ENCODE data around the gene FYN.

The FYN gene

DNA sequence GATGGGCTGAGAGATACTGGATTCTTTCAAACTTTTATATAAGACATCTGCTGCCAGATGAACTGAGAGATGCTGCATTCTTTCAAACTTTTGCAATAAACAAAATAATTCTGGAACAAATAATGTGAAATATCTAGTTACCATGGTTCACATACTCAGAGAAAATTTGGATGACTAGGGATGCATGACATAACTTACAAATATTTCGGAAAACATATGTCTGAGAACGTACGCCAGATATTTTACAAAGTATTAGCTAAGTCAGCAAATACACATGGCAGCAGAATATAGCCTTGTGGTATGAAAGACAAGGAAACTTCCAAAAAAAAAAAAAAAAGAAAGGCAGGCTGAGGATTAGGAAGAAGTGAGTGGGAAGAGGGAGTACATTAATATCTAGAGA is 154.3 kb downstream of the FYN start:
- TF ChIP-seq, protein P1, sequence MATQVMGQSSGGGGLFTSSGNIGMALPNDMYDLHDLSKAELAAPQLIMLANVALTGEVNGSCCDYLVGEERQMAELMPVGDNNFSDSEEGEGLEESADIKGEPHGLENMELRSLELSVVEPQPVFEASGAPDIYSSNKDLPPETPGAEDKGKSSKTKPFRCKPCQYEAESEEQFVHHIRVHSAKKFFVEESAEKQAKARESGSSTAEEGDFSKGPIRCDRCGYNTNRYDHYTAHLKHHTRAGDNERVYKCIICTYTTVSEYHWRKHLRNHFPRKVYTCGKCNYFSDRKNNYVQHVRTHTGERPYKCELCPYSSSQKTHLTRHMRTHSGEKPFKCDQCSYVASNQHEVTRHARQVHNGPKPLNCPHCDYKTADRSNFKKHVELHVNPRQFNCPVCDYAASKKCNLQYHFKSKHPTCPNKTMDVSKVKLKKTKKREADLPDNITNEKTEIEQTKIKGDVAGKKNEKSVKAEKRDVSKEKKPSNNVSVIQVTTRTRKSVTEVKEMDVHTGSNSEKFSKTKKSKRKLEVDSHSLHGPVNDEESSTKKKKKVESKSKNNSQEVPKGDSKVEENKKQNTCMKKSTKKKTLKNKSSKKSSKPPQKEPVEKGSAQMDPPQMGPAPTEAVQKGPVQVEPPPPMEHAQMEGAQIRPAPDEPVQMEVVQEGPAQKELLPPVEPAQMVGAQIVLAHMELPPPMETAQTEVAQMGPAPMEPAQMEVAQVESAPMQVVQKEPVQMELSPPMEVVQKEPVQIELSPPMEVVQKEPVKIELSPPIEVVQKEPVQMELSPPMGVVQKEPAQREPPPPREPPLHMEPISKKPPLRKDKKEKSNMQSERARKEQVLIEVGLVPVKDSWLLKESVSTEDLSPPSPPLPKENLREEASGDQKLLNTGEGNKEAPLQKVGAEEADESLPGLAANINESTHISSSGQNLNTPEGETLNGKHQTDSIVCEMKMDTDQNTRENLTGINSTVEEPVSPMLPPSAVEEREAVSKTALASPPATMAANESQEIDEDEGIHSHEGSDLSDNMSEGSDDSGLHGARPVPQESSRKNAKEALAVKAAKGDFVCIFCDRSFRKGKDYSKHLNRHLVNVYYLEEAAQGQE (IDR thresholded peaks at IDR 0.05; ENCODE audit: low read depth), result no peak
- TF ChIP-seq, protein P2, sequence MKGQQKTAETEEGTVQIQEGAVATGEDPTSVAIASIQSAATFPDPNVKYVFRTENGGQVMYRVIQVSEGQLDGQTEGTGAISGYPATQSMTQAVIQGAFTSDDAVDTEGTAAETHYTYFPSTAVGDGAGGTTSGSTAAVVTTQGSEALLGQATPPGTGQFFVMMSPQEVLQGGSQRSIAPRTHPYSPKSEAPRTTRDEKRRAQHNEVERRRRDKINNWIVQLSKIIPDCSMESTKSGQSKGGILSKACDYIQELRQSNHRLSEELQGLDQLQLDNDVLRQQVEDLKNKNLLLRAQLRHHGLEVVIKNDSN (IDR thresholded peaks at IDR 0.05), result no peak
- TF ChIP-seq EP300 (IDR thresholded peaks at IDR 0.05; ENCODE audit: borderline replicate concordance) (no peak), EGR1 (IDR thresholded peaks at IDR 0.05) (no peak), FOXM1 (IDR thresholded peaks at IDR 0.05; ENCODE audit: borderline replicate concordance, low read depth) (no peak), TCF12 (IDR thresholded peaks at IDR 0.05; ENCODE audit: low read depth) (no peak), ZBTB7A (IDR thresholded peaks at IDR 0.05; ENCODE audit: low read depth) (no peak), CREB1 (IDR thresholded peaks at IDR 0.05; ENCODE audit: low read depth) (no peak), NFIC (IDR thresholded peaks at IDR 0.05) (no peak), TEAD4 (IDR thresholded peaks at IDR 0.05) (no peak)
- TF ChIP-seq, protein P3, sequence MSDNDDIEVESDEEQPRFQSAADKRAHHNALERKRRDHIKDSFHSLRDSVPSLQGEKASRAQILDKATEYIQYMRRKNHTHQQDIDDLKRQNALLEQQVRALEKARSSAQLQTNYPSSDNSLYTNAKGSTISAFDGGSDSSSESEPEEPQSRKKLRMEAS (IDR thresholded peaks at IDR 0.05), result no peak

DNA sequence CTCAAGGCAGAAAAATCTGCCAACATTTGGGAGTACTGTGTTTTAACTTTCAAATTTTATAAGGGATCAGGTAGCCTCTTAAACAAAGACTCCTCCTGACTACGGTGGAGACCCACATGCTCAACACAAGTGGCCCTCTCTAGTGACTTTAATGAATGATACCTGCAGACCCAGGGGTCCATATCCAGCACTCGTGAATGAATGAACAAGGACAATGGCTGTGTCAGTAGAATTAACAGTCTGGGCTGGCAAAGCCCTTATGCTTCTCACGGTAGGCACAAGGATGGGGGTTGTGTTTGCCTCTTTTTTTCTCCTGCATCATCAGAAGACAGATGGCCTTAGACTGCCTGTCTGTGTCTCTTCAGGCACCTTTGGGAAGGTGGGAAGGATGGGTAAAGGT is 154.9 kb downstream of the FYN start:
- TF ChIP-seq ZBTB7A (IDR thresholded peaks at IDR 0.05; ENCODE audit: low read depth) (no peak), TEAD4 (IDR thresholded peaks at IDR 0.05) (peak; percentile 35; the same call in 1 of the 2 replicates), EP300 (IDR thresholded peaks at IDR 0.05; ENCODE audit: borderline replicate concordance) (peak; percentile 74), TCF12 (IDR thresholded peaks at IDR 0.05; ENCODE audit: low read depth) (peak; percentile 72), TAF1 (IDR thresholded peaks at IDR 0.05; ENCODE audit: low read depth) (no peak), RAD21 (IDR thresholded peaks at IDR 0.05; ENCODE audit: low read depth) (no peak), NFIC (IDR thresholded peaks at IDR 0.05) (peak; percentile 63), YY1 (IDR thresholded peaks at IDR 0.05; ENCODE audit: low read depth) (no peak), FOXM1 (IDR thresholded peaks at IDR 0.05; ENCODE audit: borderline replicate concordance, low read depth) (no peak), EGR1 (IDR thresholded peaks at IDR 0.05) (no peak), CREB1 (IDR thresholded peaks at IDR 0.05; ENCODE audit: low read depth) (no peak)
- TF ChIP-seq, protein P3 (IDR thresholded peaks at IDR 0.05), result no peak
- TF ChIP-seq, protein P2 (IDR thresholded peaks at IDR 0.05), result no peak

DNA sequence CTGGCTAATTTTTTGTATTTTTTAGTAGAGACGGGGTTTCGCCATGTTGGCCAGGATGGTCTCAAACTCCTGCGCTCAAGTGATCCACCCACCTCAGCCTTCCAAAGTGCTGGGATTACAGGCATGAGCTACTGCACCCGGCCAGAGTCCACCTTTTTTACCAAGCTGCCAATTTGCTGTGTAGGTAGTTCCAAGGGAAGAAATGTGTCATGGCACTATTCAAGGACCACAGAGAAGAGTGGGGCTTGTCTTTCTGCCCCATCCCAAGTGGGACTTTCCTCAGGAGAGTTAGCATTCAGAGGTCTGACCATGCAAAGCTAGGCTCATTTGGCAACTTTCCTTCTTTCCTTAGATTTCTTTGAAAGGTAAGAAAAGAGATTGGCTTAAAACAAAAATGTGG is 155.6 kb downstream of the FYN start:
- TF ChIP-seq, protein P2 (IDR thresholded peaks at IDR 0.05), result no peak
- no peak for TF ChIP-seq NFIC (IDR thresholded peaks at IDR 0.05)
- TF ChIP-seq, protein P1 (IDR thresholded peaks at IDR 0.05; ENCODE audit: low read depth), result no peak
- TF ChIP-seq TCF12 (IDR thresholded peaks at IDR 0.05; ENCODE audit: low read depth), result no peak
- no peak for TF ChIP-seq YY1 (IDR thresholded peaks at IDR 0.05; ENCODE audit: low read depth)
- no peak for TF ChIP-seq EP300 (IDR thresholded peaks at IDR 0.05; ENCODE audit: borderline replicate concordance)
- TF ChIP-seq, protein P3 (IDR thresholded peaks at IDR 0.05), result no peak
- no peak for TF ChIP-seq CREB1 (IDR thresholded peaks at IDR 0.05; ENCODE audit: low read depth)
- no peak for TF ChIP-seq EGR1 (IDR thresholded peaks at IDR 0.05)

DNA sequence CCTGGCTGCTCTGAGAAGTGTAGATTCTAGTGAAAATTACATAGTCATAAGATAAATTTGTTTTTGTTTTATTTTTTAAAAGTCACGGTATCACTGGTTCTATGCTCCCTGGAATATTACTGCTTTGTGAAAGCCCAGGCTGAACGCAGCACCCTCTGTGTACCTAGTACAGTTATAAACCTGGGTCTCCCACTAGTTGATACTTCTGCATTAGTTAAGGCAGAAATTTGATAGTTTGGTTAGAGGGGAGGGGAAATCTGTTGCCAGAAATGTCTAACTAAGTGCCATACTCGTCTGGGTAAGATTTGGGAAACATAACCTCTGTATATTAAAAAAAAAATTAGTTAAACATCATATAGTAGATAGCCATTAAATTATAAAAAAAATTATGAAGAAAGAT is 156.9 kb downstream of the FYN start:
- TF ChIP-seq NFIC (IDR thresholded peaks at IDR 0.05) (no peak), CREB1 (IDR thresholded peaks at IDR 0.05; ENCODE audit: low read depth) (no peak), EGR1 (IDR thresholded peaks at IDR 0.05) (no peak), RAD21 (IDR thresholded peaks at IDR 0.05; ENCODE audit: low read depth) (no peak), TCF12 (IDR thresholded peaks at IDR 0.05; ENCODE audit: low read depth) (no peak), TEAD4 (IDR thresholded peaks at IDR 0.05) (no peak), CEBPB (IDR thresholded peaks at IDR 0.05) (no peak), ZBTB7A (IDR thresholded peaks at IDR 0.05; ENCODE audit: low read depth) (no peak), YY1 (IDR thresholded peaks at IDR 0.05; ENCODE audit: low read depth) (no peak), FOXM1 (IDR thresholded peaks at IDR 0.05; ENCODE audit: borderline replicate concordance, low read depth) (no peak), TAF1 (IDR thresholded peaks at IDR 0.05; ENCODE audit: low read depth) (no peak), EP300 (IDR thresholded peaks at IDR 0.05; ENCODE audit: borderline replicate concordance) (no peak)
- TF ChIP-seq, protein P2 (IDR thresholded peaks at IDR 0.05), result no peak
- TF ChIP-seq, protein P1 (IDR thresholded peaks at IDR 0.05; ENCODE audit: low read depth), result no peak
- TF ChIP-seq, protein P3 (IDR thresholded peaks at IDR 0.05), result no peak

Data from Ishikawa (cell line).